Osteocyte (in vitro differentiated cells): Measurements from ENCODE around the gene ZNF77. TPM values are rescaled to one million over a fixed set of nuclear protein-coding genes. Genes with fewer than 3 reads are reported as not detected.
"Not testable (repeated sequence)": the region's sequence is repeated elsewhere in the genome, so short reads cannot be mapped to it uniquely, and the experiment has no call there.

Source experiments
- DNase-seq: peaks from one replicate; pipeline ENCODE4 v3.0.0; 2021; ENCODE audit warnings: mixed read lengths; ENCODE audit not compliant: unreplicated experiment; ENCODE audit errors: extremely low spot score
- H3K27ac Mint-ChIP-seq: one replicate; pipeline ENCODE4 v1.8.0; 2021; ENCODE audit warnings: mild to moderate bottlenecking, mixed read lengths; ENCODE audit not compliant: unreplicated experiment
- H3K27me3 Mint-ChIP-seq: one replicate; pipeline ENCODE4 v1.8.0; 2021; ENCODE audit warnings: mixed read lengths; ENCODE audit not compliant: unreplicated experiment
- H3K36me3 Mint-ChIP-seq: one replicate; pipeline ENCODE4 v1.8.0; 2021; ENCODE audit warnings: mixed read lengths; ENCODE audit not compliant: unreplicated experiment
- H3K4me1 Mint-ChIP-seq: one replicate; pipeline ENCODE4 v1.8.0; 2021; ENCODE audit warnings: mixed read lengths; ENCODE audit not compliant: unreplicated experiment
- H3K4me3 Mint-ChIP-seq: one replicate; pipeline ENCODE4 v1.8.0; 2021; ENCODE audit warnings: mild to moderate bottlenecking, moderate library complexity, mixed read lengths; ENCODE audit not compliant: unreplicated experiment
- H3K9me3 Mint-ChIP-seq: one replicate; pipeline ENCODE4 v1.8.0; 2021; ENCODE audit warnings: mixed read lengths; ENCODE audit not compliant: unreplicated experiment
- CTCF ChIP-seq: fragments of 200-600 bp; sonication (generic); IDR thresholded peaks from 2 replicates; pipeline ENCODE4 v1.5.0; 2021; ENCODE audit warnings: antibody characterized with exemption, mild to moderate bottlenecking, moderate library complexity
- total RNA-seq: library from RNA; stranded (reverse); gene quantifications from 2 replicates; pipeline ENCODE4 v1.2.1, GENCODE V29; 2021

The ZNF77 gene
- total RNA-seq, 1 donor from 2014 or later = 4.0 TPM

- no peak for TF ChIP-seq CTCF
- Mint-ChIP-seq H3K27ac (no peak overlapping the region), H3K4me1 (peaks cover 1% of the 10 kb centered on the region), H3K4me3 (no peak overlapping the region), H3K36me3 (no peaks in the 10 kb centered on the region), H3K27me3 (peaks cover 7% of the 10 kb centered on the region), H3K9me3 (no peaks in the 10 kb centered on the region)
- DNase-seq = no peak
Observed at GRCh38 chr19:2970201-2970835, 25.5 kb upstream of the ZNF77 start.

- H3K27me3 Mint-ChIP-seq = peaks cover under 1% of the 10 kb centered on the region
- no peaks in the 10 kb centered on the region for H3K9me3 Mint-ChIP-seq
- no peak overlapping the region for H3K27ac Mint-ChIP-seq
- no peak overlapping the region for H3K4me3 Mint-ChIP-seq
- no peak for TF ChIP-seq CTCF
- no peaks in the 10 kb centered on the region for H3K4me1 Mint-ChIP-seq
- no peaks in the 10 kb centered on the region for H3K36me3 Mint-ChIP-seq
- DNase-seq = no peak
Observed at GRCh38 chr19:2969104-2969504, 24.3 kb upstream of the ZNF77 start.

- Mint-ChIP-seq H3K4me3 (no peak overlapping the region), H3K27me3 (no peaks in the 10 kb centered on the region), H3K36me3 (no peaks in the 10 kb centered on the region), H3K9me3 (no peaks in the 10 kb centered on the region), H3K27ac (no peak overlapping the region), H3K4me1 (no peaks in the 10 kb centered on the region)
- DNase-seq = no peak
- TF ChIP-seq CTCF = no peak
Observed at GRCh38 chr19:2967972-2968371, 23.2 kb upstream of the ZNF77 start.

GRCh38 chr19:2964874-2965273, 20.1 kb upstream of the ZNF77 start:
- no peak for DNase-seq
- H3K9me3 Mint-ChIP-seq = no peaks in the 10 kb centered on the region
- no peak for TF ChIP-seq CTCF

GRCh38 chr19:2963631-2964030, 18.9 kb upstream of the ZNF77 start:
- not testable (repeated sequence) for H3K27me3 Mint-ChIP-seq, H3K27ac Mint-ChIP-seq, H3K4me1 Mint-ChIP-seq, H3K36me3 Mint-ChIP-seq, DNase-seq, H3K9me3 Mint-ChIP-seq, H3K4me3 Mint-ChIP-seq

More at GRCh38 chr19:2964874-2965273, 20.1 kb upstream of the ZNF77 start:
- H3K36me3 Mint-ChIP-seq = no peaks in the 10 kb centered on the region
- H3K27me3 Mint-ChIP-seq = no peaks in the 10 kb centered on the region
- H3K4me1 Mint-ChIP-seq = peaks cover 5% of the 10 kb centered on the region
- no peak overlapping the region for H3K27ac Mint-ChIP-seq
- no peak overlapping the region for H3K4me3 Mint-ChIP-seq

- peaks cover 7% of the 10 kb centered on the region for H3K27me3 Mint-ChIP-seq
- no peak overlapping the region for H3K27ac Mint-ChIP-seq
- no peaks in the 10 kb centered on the region for H3K36me3 Mint-ChIP-seq
- H3K4me3 Mint-ChIP-seq = no peak overlapping the region
- H3K4me1 Mint-ChIP-seq = peaks cover 5% of the 10 kb centered on the region
- TF ChIP-seq CTCF = no peak
- no peak for DNase-seq
- no peaks in the 10 kb centered on the region for H3K9me3 Mint-ChIP-seq
Observed at GRCh38 chr19:2963122-2963521, 18.4 kb upstream of the ZNF77 start.
